Loucy (cell line): Measurements from ENCODE around the gene TMPRSS11A.

Experiments
- CTCF ChIP-seq: fragments of 200-600 bp; sonication (generic); conservative IDR thresholded peaks from 2 replicates; pipeline ENCODE4 v1.5.1; 2014; ENCODE audit warnings: mild to moderate bottlenecking, antibody characterized with exemption, low read length
- EZH2phosphoT487 ChIP-seq: fragments of 200-600 bp; IDR thresholded peaks from 2 replicates; pipeline ENCODE4 v1.6.1; 2018; ENCODE audit warnings: antibody characterized with exemption, mild to moderate bottlenecking, moderate library complexity, borderline replicate concordance

DNA sequence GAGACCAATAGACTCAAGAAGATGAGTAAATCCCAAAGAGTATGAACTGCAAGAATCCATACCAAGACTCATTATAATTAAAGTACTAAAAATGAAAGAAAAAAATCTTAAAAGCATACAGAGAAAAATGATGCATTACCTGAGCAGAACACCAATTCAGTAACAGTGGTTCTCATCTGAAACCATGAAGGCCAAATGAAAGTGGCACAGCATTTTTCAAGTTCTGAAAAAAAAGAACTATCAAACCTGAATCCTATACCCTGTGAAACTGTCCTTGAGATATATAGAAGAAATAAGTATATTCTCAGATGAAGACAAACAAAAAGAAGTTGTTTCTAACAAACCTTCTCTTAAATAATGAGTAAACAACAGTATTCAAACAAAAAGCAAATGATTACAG is 39.6 kb upstream of the TMPRSS11A start:
- TF ChIP-seq CTCF = no peak
- no peak for TF ChIP-seq EZH2phosphoT487
